ENCODE data around the gene ILDR1.

ILDR1 gene

GRCh38 chr3:121988146-121988545 lies 33.9 kb downstream of the ILDR1 start:
- Mint-ChIP-seq H3K27me3 (no peaks in the 10 kb centered on the region), H3K9me3 (peaks cover 8% of the 10 kb centered on the region), H3K27ac (peak overlapping the region; percentile 18), H3K36me3 (peaks cover 34% of the 10 kb centered on the region), H3K4me3 (no peak overlapping the region), H3K4me1 (peaks cover 43% of the 10 kb centered on the region)
- no peak for ATAC-seq

DNA sequence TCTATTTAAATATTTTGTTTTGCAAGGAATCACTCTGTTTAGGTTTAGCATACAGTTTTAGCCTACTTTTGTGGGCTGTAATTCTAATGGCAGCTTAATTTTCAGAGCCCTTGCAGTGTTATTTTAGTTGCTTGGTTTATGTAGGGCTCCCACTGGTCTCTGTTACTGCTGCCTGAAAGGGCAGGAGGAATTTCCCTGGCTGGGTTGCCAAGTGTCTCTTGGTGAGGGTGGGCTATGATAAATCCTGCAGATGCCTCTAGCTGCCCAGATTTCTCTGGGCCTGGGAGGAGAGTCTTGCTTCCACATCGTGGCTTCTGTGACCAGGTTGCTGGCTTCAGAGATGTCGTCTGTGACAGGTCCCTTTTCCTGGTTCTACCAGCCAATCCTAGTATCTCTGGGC lies 36.2 kb downstream of the ILDR1 start:
- H3K36me3 Mint-ChIP-seq = peaks cover 34% of the 10 kb centered on the region
- H3K4me3 Mint-ChIP-seq = no peak overlapping the region
- H3K9me3 Mint-ChIP-seq = peaks cover 8% of the 10 kb centered on the region
- no peak overlapping the region for H3K27ac Mint-ChIP-seq
- no peak for ATAC-seq
- H3K4me1 Mint-ChIP-seq = peaks cover 36% of the 10 kb centered on the region
- no peaks in the 10 kb centered on the region for H3K27me3 Mint-ChIP-seq

DNA sequence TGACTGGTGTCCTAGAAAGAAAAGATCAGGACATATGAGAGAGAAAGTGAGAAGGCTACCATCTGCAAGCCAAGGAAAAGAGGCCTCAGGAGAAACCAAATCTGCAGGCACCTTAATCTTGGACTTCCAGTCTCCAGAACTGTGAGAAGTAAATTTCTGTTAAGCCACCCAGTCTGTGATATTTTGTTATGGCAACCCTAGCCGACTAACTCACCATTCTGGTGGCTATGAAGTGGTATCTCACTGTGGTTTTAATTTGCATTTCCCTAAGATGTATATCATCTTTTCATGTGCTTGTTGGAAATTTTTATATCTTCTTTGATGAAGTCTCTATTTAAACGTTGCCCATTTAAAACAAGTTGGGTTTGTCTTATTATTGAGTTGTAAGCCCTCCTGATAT lies 40.6 kb downstream of the ILDR1 start:
- ATAC-seq = no peak
- peaks cover 11% of the 10 kb centered on the region for H3K9me3 Mint-ChIP-seq
- H3K27me3 Mint-ChIP-seq = no peaks in the 10 kb centered on the region
- H3K27ac Mint-ChIP-seq = peak overlapping the region; percentile 69
- peaks cover 34% of the 10 kb centered on the region for H3K36me3 Mint-ChIP-seq
- no peak overlapping the region for H3K4me3 Mint-ChIP-seq
- H3K4me1 Mint-ChIP-seq = peaks cover 32% of the 10 kb centered on the region

- Mint-ChIP-seq H3K27ac (peak overlapping the region; percentile 69), H3K9me3 (peaks cover 11% of the 10 kb centered on the region), H3K4me3 (no peak overlapping the region), H3K4me1 (peaks cover 31% of the 10 kb centered on the region), H3K27me3 (no peaks in the 10 kb centered on the region), H3K36me3 (peaks cover 39% of the 10 kb centered on the region)
- no peak for ATAC-seq
Measured at GRCh38 chr3:121980450-121980796, 41.6 kb downstream of the ILDR1 start.

DNA sequence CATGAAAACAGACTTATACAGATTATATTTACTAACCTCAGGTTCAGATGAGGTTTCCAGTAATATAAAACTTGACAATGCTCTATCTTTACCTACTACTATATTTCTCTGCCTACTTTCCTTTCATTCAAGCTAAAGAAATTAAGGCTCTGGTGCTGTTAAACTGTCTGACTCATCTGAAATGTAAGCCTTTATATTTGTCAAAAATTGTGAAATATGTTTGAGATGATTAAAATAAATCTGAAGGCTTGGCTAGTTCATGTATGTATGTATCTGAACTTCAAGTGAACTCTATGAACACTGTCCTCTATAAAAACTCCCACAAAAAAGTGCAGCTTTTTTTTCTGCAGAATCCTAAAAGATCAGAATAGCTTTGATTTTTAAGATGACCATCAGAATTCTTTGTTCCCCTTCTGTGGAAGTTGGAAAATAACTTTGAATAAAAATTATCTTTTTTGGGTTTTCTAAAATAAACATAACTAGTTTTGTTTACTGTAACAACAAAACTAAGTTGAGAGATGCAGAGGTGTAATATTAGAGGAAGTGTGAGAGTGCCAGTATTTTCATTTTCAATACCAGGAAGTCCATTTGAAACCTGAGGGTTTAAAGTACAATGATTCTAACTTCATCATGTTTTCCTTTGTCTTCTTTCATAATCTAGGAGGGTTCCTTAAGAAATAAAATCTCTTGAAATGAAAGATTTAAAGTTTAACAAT lies 42.2 kb downstream of the ILDR1 start:
- no peaks in the 10 kb centered on the region for H3K27me3 Mint-ChIP-seq
- peaks cover 12% of the 10 kb centered on the region for H3K9me3 Mint-ChIP-seq
- peaks cover 36% of the 10 kb centered on the region for H3K36me3 Mint-ChIP-seq
- H3K27ac Mint-ChIP-seq = peak overlapping the region; percentile 69
- H3K4me3 Mint-ChIP-seq = no peak overlapping the region
- no peak for ATAC-seq
- H3K4me1 Mint-ChIP-seq = peaks cover 26% of the 10 kb centered on the region

GRCh38 chr3:121979246-121979645 lies 42.8 kb downstream of the ILDR1 start:
- no peak overlapping the region for H3K4me3 Mint-ChIP-seq
- H3K27me3 Mint-ChIP-seq = no peaks in the 10 kb centered on the region
- peaks cover 37% of the 10 kb centered on the region for H3K36me3 Mint-ChIP-seq
- peak overlapping the region; percentile 69 for H3K27ac Mint-ChIP-seq
- peaks cover 26% of the 10 kb centered on the region for H3K4me1 Mint-ChIP-seq
- no peak for ATAC-seq
- H3K9me3 Mint-ChIP-seq = peaks cover 13% of the 10 kb centered on the region

- Mint-ChIP-seq H3K27ac (no peak overlapping the region), H3K36me3 (peaks cover 37% of the 10 kb centered on the region), H3K4me1 (peaks cover 26% of the 10 kb centered on the region), H3K4me3 (no peak overlapping the region), H3K9me3 (peaks cover 11% of the 10 kb centered on the region), H3K27me3 (no peaks in the 10 kb centered on the region)
- no peak for ATAC-seq
Measured at GRCh38 chr3:121976727-121977126, 45.3 kb downstream of the ILDR1 start.

DNA sequence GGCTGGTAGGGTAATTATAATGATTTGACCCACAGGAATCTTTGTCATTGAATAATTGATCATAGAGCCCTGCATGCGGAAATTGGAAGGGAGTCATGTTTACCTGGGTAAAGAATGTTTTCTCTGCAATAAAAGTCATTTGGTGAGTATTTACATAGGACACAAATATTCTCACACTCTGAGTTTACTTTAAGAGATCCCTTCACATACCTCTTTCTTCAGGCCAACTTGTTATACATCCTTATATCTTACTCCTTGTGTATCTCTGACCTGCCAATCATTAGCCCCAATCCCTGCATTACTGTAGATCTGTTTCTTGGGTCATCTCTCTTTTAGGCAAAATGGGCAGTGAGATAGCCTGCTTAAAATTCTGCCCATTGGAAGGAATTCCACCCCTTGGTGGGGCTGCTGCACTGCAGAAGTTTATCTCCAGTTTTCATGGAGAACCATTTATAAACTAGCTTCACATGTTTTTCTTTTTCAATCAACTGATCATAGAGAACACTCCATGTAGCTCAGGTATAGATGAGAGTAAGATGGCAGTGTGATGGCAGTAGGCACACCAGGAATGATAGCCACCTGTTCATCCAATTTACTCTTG lies 46.2 kb downstream of the ILDR1 start:
- H3K36me3 Mint-ChIP-seq = peaks cover 42% of the 10 kb centered on the region
- no peak for ATAC-seq
- H3K9me3 Mint-ChIP-seq = peaks cover 11% of the 10 kb centered on the region
- no peaks in the 10 kb centered on the region for H3K27me3 Mint-ChIP-seq
- no peak overlapping the region for H3K4me3 Mint-ChIP-seq
- H3K4me1 Mint-ChIP-seq = peaks cover 19% of the 10 kb centered on the region
- no peak overlapping the region for H3K27ac Mint-ChIP-seq

DNA sequence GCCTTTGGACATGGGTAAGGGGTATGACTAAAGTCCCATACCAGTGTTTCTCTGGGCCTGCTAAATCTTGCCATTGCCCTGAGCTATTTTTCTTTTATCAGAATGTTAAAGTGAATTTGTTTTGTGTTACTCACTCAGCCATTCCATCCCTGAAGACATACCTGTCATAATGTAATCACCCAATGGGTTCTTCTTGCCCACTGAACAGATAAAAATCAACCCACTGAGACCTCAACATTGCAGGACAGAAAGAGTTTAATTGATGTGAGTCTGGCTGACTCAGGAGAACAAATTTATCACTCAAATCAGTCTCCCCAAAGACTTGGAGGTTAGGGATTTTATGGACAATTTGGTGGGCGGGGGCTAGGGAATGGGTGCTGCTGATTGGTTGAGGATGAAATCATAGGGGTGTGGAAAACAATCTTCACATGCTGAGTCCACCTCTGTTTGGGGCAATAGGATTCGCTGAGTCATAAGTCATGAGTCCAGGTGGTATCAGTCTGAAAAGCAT lies 47.4 kb downstream of the ILDR1 start:
- no peak for ATAC-seq

GRCh38 chr3:121970047-121970446 lies 52.0 kb downstream of the ILDR1 start:
- H3K9me3 Mint-ChIP-seq = peaks cover 20% of the 10 kb centered on the region
- H3K4me1 Mint-ChIP-seq = peaks cover 5% of the 10 kb centered on the region
- H3K27me3 Mint-ChIP-seq = no peaks in the 10 kb centered on the region
- ATAC-seq = no peak
- no peak overlapping the region for H3K27ac Mint-ChIP-seq
- H3K36me3 Mint-ChIP-seq = peaks cover 42% of the 10 kb centered on the region
- H3K4me3 Mint-ChIP-seq = no peak overlapping the region

More for the DNA sequence above, 47.4 kb downstream of the ILDR1 start:
- H3K27ac Mint-ChIP-seq = no peak overlapping the region
- peaks cover 45% of the 10 kb centered on the region for H3K36me3 Mint-ChIP-seq
- no peaks in the 10 kb centered on the region for H3K27me3 Mint-ChIP-seq
- peaks cover 11% of the 10 kb centered on the region for H3K9me3 Mint-ChIP-seq
- H3K4me1 Mint-ChIP-seq = peaks cover 14% of the 10 kb centered on the region
- H3K4me3 Mint-ChIP-seq = no peak overlapping the region

- H3K36me3 Mint-ChIP-seq = peaks cover 38% of the 10 kb centered on the region
- H3K27ac Mint-ChIP-seq = no peak overlapping the region
- H3K4me1 Mint-ChIP-seq = peaks cover 5% of the 10 kb centered on the region
- H3K9me3 Mint-ChIP-seq = peaks cover 17% of the 10 kb centered on the region
- no peaks in the 10 kb centered on the region for H3K27me3 Mint-ChIP-seq
- ATAC-seq = no peak
- H3K4me3 Mint-ChIP-seq = no peak overlapping the region
Measured at GRCh38 chr3:121969631-121970030, 52.4 kb downstream of the ILDR1 start.

DNA sequence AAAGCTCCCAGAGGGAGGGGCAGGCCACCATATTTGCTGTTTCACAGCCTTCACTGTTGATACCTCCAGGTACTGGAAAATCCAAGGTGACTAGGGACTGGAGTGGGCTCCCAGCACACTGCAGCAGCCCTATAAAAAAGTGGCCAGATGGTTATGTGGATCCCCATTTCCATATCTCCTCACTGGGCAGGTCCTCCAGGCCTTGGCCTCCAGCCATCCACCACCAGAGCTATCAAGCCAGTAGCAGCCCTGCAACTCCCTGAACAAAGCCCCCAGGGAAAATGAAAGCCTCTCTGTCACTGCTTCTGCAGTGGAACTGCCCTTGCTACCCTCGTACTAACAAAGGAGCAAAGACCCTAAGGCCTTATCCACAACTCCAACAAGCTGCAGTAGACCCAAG lies 58.4 kb downstream of the ILDR1 start:
- peaks cover 23% of the 10 kb centered on the region for H3K9me3 Mint-ChIP-seq
- no peaks in the 10 kb centered on the region for H3K27me3 Mint-ChIP-seq
- no peaks in the 10 kb centered on the region for H3K4me1 Mint-ChIP-seq
- H3K27ac Mint-ChIP-seq = no peak overlapping the region
- peaks cover 46% of the 10 kb centered on the region for H3K36me3 Mint-ChIP-seq
- H3K4me3 Mint-ChIP-seq = no peak overlapping the region
- no peak for ATAC-seq

DNA sequence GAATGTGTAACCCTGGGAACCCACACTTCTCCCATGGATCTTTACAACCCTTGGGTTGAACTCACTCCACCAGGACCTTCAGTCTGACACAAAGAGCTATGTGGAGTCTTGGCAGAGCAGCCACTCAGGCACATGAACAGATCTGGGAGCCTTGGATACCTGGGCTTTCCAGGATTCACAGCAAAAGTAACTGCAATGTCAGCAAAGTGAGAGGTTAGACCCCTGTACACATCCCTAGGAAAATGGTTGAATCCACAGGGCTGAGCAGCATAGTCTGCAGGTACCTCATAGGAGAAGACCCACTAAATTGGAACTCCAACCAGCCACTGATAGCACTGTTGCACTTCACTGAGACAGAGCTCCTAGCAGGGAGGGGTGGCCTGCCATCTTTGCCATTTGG lies 59.6 kb downstream of the ILDR1 start:
- no peak for ATAC-seq
- no peaks in the 10 kb centered on the region for H3K27me3 Mint-ChIP-seq
- peaks cover 26% of the 10 kb centered on the region for H3K9me3 Mint-ChIP-seq
- peaks cover 10% of the 10 kb centered on the region for H3K4me1 Mint-ChIP-seq
- no peak overlapping the region for H3K27ac Mint-ChIP-seq
- H3K4me3 Mint-ChIP-seq = no peak overlapping the region
- H3K36me3 Mint-ChIP-seq = peaks cover 58% of the 10 kb centered on the region

- H3K27me3 Mint-ChIP-seq = no peaks in the 10 kb centered on the region
- peaks cover 66% of the 10 kb centered on the region for H3K36me3 Mint-ChIP-seq
- H3K4me3 Mint-ChIP-seq = no peak overlapping the region
- H3K4me1 Mint-ChIP-seq = peaks cover 21% of the 10 kb centered on the region
- ATAC-seq = no peak
- peaks cover 24% of the 10 kb centered on the region for H3K9me3 Mint-ChIP-seq
- H3K27ac Mint-ChIP-seq = no peak overlapping the region
Measured at GRCh38 chr3:121961283-121961682, 60.8 kb downstream of the ILDR1 start.

DNA sequence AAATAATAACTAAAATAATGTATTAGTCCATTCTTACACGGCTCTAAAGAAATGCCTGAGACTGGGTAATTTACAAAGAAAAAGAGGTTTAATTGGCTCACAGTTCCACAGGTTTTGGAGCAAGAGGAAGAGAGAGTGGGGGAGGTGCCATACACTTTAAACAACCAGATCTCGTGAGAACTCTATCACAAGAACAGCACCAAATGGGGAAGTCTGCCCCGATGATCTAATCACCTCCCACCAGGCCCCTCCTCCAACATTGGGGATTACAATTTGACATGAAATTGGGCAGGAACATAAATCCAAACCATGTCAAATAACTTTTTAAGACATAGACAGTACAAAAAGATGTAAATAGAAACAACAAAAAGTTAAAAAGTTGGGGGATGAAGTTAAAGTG lies 63.2 kb downstream of the ILDR1 start:
- peaks cover 20% of the 10 kb centered on the region for H3K9me3 Mint-ChIP-seq
- no peak for ATAC-seq

More for the DNA sequence above, 63.2 kb downstream of the ILDR1 start:
- H3K36me3 Mint-ChIP-seq = peaks cover 72% of the 10 kb centered on the region
- H3K27ac Mint-ChIP-seq = no peak overlapping the region
- H3K27me3 Mint-ChIP-seq = no peaks in the 10 kb centered on the region
- peaks cover 22% of the 10 kb centered on the region for H3K4me1 Mint-ChIP-seq
- no peak overlapping the region for H3K4me3 Mint-ChIP-seq
